Psoas muscle (tissue), 8 donors: ENCODE results near the gene RET. TPM values are rescaled to one million over a fixed set of nuclear protein-coding genes. Genes with fewer than 3 reads are reported as not detected.

Source experiments
- ATAC-seq, 4 donors: fragments of 200-7000 bp; cut with Tn5 transposase; one replicate each; pipeline ENCODE4 v1.9.1; 2020; ENCODE audit warnings: moderate library complexity in 3 of 4, mild to moderate bottlenecking in 2 of 4
- DNase-seq, 2 donors: peaks; one replicate each; pipeline ENCODE4 v3.0.0-alpha.2; 2020
- H3K27ac ChIP-seq: fragments of 200-600 bp; one replicate; pipeline ENCODE4 v1.8.0; 2022
- H3K27me3 ChIP-seq, 3 donors: fragments of 200-600 bp in 1 of 3; one replicate each; pipeline versions ENCODE4 v1.6.1 to v1.8.0; 2013 to 2022; ENCODE audit warnings: low read length in 2 of 3, mild to moderate bottlenecking in 2 of 3, moderate library complexity in 1 of 3; ENCODE audit not compliant: insufficient read depth in 3 of 3
- H3K36me3 ChIP-seq, 2 donors: fragments of 200-600 bp in 1 of 2; one replicate each; pipeline versions ENCODE4 v1.6.1 to v1.8.0; 2013 to 2022; ENCODE audit warnings: low read depth in 1 of 2, mild to moderate bottlenecking in 1 of 2, moderate library complexity in 1 of 2; ENCODE audit not compliant: insufficient read depth in 1 of 2
- H3K4me1 ChIP-seq: fragments of 200-600 bp; one replicate; pipeline ENCODE4 v1.8.0; 2022
- H3K4me3 ChIP-seq: fragments of 200-600 bp; one replicate; pipeline ENCODE4 v1.8.0; 2022; ENCODE audit warnings: mild to moderate bottlenecking
- H3K9me3 ChIP-seq: fragments of 200-600 bp; one replicate; pipeline ENCODE4 v1.8.0; 2022
- CTCF ChIP-seq: fragments of 200-600 bp; IDR thresholded peaks from one replicate; pipeline ENCODE4 v1.8.0; 2022; ENCODE audit warnings: antibody characterized with exemption
- WGBS, 3 donors: extraction: QIAGEN DNeasy Blood & Tissue Kit; methylation state at CpG; one replicate each; pipeline versions ENCODE4 v1.1.6 to v1.1.7; 2013; 5-methylcytosine and 5-hydroxymethylcytosine counted together
- intact Hi-C, 2 donors: fragments of 100-400 bp; cut with DNase I; formaldehyde crosslinking; loops; one replicate each; pipeline versions ENCODE4 v1.11.0 to v1.14.2; 2022
- polyA plus RNA-seq, 3 donors: library from polyadenylated mRNA; stranded (reverse); fragments of 200-250 nt; gene quantifications; one replicate each; pipeline ENCODE4 v1.2.3, GENCODE V29; 2013
- total RNA-seq, 4 donors: library from RNA; stranded (reverse); fragmentation: NEBNext Ultra II Directional in 2 of 4; extraction: Animal tissue kit (Norgen Biotek cat#: 25700) in 2 of 4; gene quantifications; one replicate each; pipeline versions ENCODE4 v1.2.1 to v1.2.4, GENCODE V29; 2021 to 2023
- donor health status: healthy with polysubstance abuse.
- donor health status: DM: no; HTN: no; CAD: no; lungs with moderate emphysema.
- donor health status: Bipolar disorder and iron deficiency.
- donor health status: healthy.
- donor health status: DM: yes; HTN: yes; CAD: no.
- donor health status: DM: no; HTN: no; CAD: no.
- donor health status: DM: no; HTN: no; CAD: no.
- donor health status: DM: yes; HTN: yes; CAD: no.

The RET gene
- total and polyA plus RNA-seq, 7 donors = 0.35 to 2.6 (median 0.60) TPM

- no peaks in the 10 kb centered on the region for H3K27me3 ChIP-seq
- H3K36me3 ChIP-seq = no peaks in the 10 kb centered on the region
- H3K4me3 ChIP-seq = no peak overlapping the region
- ATAC-seq (no peak), DNase-seq (no peak)
- intact Hi-C loops = no loop called here
- H3K4me1 ChIP-seq = no peaks in the 10 kb centered on the region
- no peak for TF ChIP-seq CTCF
- H3K27ac ChIP-seq = no peak overlapping the region
- H3K9me3 ChIP-seq = no peaks in the 10 kb centered on the region
- 68 to 79% (median 78%) methylated on average over 9 of the region's 9 CpGs for WGBS, 3 donors
Measured at GRCh38 chr10:43041422-43042342, 35.2 kb upstream of the RET start.

- no peak overlapping the region for H3K27ac ChIP-seq
- no peak for DNase-seq
- H3K4me1 ChIP-seq = no peaks in the 10 kb centered on the region
- H3K36me3 ChIP-seq = no peaks in the 10 kb centered on the region
- no peak for ATAC-seq
- H3K4me3 ChIP-seq = no peak overlapping the region
- TF ChIP-seq CTCF = no peak
- intact Hi-C loops = no loop called here
- H3K27me3 ChIP-seq = no peaks in the 10 kb centered on the region
- no peaks in the 10 kb centered on the region for H3K9me3 ChIP-seq
- WGBS, 3 donors = 84 to 90% (median 86%) methylated on average over 11 to 12 of the region's 12 CpGs
Measured at GRCh38 chr10:43042503-43043341, 34.1 kb upstream of the RET start.

- Histone ChIP-seq H3K9me3 (no peaks in the 10 kb centered on the region), H3K27ac (no peak overlapping the region), H3K4me3 (no peak overlapping the region), H3K4me1 (no peaks in the 10 kb centered on the region), H3K36me3 (no peaks in the 10 kb centered on the region), H3K27me3 (no peaks in the 10 kb centered on the region)
- intact Hi-C loops = no loop called here
- no peak for DNase-seq
- TF ChIP-seq CTCF = no peak
- 83 to 89% (median 85%) methylated on average over 9 of the region's 9 CpGs for WGBS, 3 donors
- no peak for ATAC-seq
Measured at GRCh38 chr10:43043342-43043772, 33.5 kb upstream of the RET start.

- ATAC-seq (no peak), DNase-seq (no peak)
- Histone ChIP-seq H3K4me1 (no peaks in the 10 kb centered on the region), H3K9me3 (no peaks in the 10 kb centered on the region), H3K4me3 (no peak overlapping the region), H3K36me3 (no peaks in the 10 kb centered on the region), H3K27me3 (peaks cover 0 to 4% (median 0%) of the 10 kb centered on the region in 3 donors), H3K27ac (no peak overlapping the region)
- intact Hi-C loops = no loop called here
- no peak for TF ChIP-seq CTCF
- 74 to 81% (median 80%) methylated on average over 9 of the region's 9 CpGs for WGBS, 3 donors
Measured at GRCh38 chr10:43043773-43044447, 33.0 kb upstream of the RET start.
